NCI-H2081 treated with DMSO at 0.1 percent for 48 hours (cell line): ENCODE measurements around the gene KRTAP4-9.
"Not testable (repeated sequence)": the region's sequence is repeated elsewhere in the genome, so short reads cannot be mapped to it uniquely, and the experiment has no call there.

Experiments
- DNase-seq: peaks from one replicate; lab custom pipeline; 2025; lab: John Stamatoyannopoulos, UW

KRTAP4-9 gene

GRCh38 chr17:41131979-41132378, 26.8 kb downstream of the KRTAP4-9 start:
- DNase-seq = no peak

- no peak for DNase-seq
These were observed 28.9 kb downstream of the KRTAP4-9 start for GRCh38 chr17:41133880-41134735.

- not testable (repeated sequence) for DNase-seq
These were observed 34.7 kb downstream of the KRTAP4-9 start for GRCh38 chr17:41139865-41140264.

GRCh38 chr17:41140360-41141131, 35.4 kb downstream of the KRTAP4-9 start, which contains the start of gene KRTAP4-6:
Gene KRTAP4-6, minus strand, starts transcription at chr17:41140544. Its CDS starts 57 bp downstream, at chr17:41140487.
- DNase-seq = no peak

GRCh38 chr17:41141361-41141760, 36.2 kb downstream of the KRTAP4-9 start:
- no peak for DNase-seq

GRCh38 chr17:41144846-41145245, 39.7 kb downstream of the KRTAP4-9 start:
- no peak for DNase-seq

- DNase-seq = no peak
These were observed 40.1 kb downstream of the KRTAP4-9 start for GRCh38 chr17:41145261-41145660.

GRCh38 chr17:41147531-41148204, 42.5 kb downstream of the KRTAP4-9 start:
- DNase-seq = no peak

- not testable (repeated sequence) for DNase-seq
These were observed 43.9 kb downstream of the KRTAP4-9 start for GRCh38 chr17:41148971-41149651.

GRCh38 chr17:41149652-41149985, 44.4 kb downstream of the KRTAP4-9 start, which contains the start of gene KRTAP4-5:
Gene KRTAP4-5, minus strand, starts transcription at chr17:41149825. Its CDS starts 58 bp downstream, at chr17:41149767.
- no peak for DNase-seq

- DNase-seq = no peak
These were observed 44.8 kb downstream of the KRTAP4-9 start for GRCh38 chr17:41150026-41150425.

- DNase-seq = no peak
These were observed 46.3 kb downstream of the KRTAP4-9 start for GRCh38 chr17:41151525-41151924.

GRCh38 chr17:41153856-41154255, 48.7 kb downstream of the KRTAP4-9 start:
- DNase-seq = no peak
